ENCODE measurements around the gene ACOX3.
"Not testable (repeated sequence)": the region's sequence is repeated elsewhere in the genome, so short reads cannot be mapped to it uniquely, and the experiment has no call there.

Gene ACOX3

DNA sequence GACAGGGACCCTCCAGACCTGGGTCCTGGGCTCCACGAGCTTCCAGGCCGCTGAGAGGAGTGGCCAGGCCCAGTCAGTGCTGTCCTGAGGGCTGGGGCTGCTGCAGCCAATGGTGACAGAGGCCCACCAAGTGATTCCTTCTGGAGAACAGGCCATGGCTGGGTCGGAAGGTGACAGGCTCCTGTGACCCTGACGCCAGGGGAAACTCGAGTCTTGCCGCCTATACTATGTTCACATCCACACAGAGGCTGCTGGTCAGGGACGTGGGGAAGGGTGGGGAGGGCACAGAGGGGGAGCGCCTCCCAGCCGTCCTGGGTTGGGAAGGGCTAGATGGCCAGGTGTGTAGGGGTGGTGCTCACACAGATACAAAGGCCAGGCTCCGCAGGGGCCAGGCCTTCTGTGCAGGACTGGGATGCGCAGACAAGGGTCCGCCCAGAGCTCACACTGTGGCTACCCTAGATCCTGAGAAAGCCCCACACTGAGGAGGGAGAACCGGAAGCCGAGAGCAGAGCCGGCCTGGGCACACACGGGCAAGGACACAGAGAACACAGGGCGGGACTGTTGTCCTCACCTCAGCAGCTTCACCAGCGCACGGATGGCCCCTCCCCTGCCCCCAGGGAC, 89.6 kb downstream of the ACOX3 start:
- no peak for DNase-seq

DNA sequence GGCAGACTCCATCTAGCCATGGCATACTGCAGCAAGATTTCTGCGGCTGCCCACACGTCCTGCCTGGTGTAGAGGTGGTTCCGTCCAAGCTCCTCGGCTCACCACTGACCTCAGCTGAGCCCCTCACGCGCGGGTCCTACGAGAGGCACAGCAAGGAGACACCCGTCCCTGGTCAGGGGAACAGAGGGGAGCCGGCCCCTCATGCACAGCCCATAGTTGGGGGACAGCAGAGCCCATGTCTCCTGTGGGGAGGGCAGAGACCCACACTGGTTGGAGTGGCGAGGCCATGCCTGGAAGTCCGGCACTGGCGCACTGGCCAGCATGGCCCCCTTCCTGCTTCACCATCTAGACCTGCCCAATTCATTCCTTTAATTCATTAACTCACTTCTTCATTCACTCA, 90.2 kb downstream of the ACOX3 start:
- DNase-seq: no peak

DNA sequence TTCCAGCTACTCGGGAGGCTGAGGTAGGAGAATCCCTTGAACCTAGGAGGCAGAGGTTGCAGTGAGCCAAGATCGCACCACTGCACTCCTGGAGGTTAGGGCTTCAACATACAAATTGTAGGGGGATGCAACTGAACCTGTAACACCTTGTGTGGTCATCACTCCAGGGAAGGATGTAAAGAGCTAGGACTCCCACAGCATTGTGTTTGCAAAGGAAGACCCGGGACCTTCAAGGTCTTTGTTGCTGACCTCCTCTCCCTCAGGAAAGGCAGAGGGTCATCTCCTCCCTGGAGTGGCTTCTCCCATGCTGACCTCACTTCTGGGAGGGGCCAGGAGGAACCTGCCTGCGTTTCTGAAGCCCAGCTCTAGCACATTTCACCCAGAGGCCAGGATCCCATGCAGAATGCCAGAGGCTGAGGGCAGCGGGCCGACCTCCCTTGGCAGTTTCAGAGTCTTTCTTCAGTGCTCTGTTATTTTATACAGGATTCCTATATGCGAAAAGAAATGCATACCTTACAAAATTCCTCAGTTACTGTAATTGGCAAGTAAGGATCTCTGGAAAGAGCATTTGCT, 90.8 kb downstream of the ACOX3 start:
- DNase-seq: no peak

DNA sequence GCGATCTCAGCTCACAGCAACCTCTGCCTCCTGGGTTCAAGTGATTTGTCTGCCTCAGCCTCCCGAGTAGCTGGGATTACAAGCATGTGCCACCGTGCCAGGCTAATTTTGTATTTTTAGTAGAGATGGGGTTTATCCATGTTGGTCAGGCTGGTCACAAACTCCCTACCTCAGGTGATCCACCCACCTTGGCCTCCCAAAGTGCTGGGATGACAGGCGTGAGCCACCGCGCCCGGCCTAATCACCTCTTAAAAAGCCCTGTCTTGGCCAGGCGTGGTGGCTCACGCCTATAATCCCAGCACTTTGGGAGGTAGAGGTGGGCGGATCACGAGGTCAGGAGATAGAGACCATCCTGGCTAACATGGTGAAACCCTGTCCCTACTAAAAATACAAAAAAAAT, 91.3 kb downstream of the ACOX3 start:
- DNase-seq: not testable (repeated sequence)

DNA sequence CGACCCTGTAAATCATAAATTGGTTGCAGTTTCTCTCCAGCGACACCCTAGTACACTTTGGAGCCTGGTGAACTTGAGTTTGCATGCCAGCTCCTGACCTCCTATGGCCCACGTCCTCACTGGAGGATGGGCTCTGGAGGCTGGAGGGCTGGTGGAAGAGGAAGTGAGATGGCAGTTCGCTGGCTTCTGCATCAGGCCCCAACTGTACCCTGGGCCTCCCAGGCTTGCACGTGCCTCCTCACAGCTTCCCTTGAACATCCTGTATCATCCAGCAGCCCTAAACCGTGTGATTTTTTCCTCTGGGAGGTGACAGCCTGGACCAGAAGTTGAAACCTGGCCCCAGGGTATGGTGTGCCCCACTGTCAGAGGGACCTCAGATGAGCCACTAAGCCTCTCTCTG, 92.5 kb downstream of the ACOX3 start:
- DNase-seq: no peak

DNA sequence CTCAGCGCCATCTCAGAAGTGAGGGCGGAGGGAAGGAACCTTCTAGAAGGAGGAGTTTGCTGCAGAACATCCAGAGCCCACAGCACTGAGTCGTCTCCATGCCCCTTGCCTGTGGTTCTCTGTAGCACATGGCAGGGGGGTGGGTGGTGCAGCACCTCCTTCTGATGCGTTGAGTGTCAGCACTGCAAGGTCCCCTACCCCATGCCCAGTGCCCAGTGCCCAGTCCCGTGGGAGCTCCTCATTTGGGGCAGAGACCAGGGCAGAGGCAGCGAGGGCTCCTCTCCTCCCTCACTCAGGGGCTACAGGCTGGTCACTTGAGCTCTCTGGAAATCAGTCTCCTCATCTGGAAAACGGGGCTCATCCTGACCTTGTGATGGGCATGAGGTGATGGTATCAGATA, 92.9 kb downstream of the ACOX3 start:
- DNase-seq: no peak

DNA sequence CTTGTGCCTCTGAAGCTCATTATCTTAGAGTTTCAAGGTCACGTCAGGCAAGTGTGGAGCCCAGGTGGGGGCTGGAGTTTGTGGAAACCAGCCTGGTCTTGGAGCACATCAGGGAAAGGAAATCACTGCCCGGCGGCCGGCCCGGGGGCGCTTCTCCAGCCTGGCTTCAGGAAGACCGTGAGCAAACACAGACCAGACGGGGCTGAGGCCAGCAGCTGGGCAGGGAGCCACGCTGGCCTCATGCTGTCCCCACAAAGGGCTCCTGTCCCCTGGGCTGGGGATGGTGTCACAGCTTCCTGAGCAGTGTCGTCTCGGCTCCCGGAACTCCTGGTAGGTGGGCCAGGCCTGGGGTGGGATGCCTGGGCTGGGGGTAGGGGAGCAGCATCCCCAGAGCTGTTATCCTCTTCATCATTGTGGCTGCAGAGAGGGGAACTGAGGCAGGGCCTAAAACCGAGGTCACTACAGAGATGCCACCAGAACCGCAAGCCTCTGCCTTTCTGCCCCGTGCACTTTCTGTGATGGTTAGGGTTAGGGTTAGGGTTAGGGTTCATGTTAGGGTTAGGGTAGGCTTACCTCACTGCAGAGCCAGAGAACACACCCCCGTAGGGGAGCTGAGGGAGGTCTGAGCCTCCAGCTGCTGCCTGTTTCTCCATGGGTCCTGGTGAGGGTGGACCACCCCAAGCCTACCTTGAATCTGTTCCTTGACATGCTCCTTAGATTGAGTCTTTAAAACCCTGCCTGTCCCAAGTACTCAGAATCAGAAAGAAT, 93.5 kb downstream of the ACOX3 start:
- DNase-seq: no peak

DNA sequence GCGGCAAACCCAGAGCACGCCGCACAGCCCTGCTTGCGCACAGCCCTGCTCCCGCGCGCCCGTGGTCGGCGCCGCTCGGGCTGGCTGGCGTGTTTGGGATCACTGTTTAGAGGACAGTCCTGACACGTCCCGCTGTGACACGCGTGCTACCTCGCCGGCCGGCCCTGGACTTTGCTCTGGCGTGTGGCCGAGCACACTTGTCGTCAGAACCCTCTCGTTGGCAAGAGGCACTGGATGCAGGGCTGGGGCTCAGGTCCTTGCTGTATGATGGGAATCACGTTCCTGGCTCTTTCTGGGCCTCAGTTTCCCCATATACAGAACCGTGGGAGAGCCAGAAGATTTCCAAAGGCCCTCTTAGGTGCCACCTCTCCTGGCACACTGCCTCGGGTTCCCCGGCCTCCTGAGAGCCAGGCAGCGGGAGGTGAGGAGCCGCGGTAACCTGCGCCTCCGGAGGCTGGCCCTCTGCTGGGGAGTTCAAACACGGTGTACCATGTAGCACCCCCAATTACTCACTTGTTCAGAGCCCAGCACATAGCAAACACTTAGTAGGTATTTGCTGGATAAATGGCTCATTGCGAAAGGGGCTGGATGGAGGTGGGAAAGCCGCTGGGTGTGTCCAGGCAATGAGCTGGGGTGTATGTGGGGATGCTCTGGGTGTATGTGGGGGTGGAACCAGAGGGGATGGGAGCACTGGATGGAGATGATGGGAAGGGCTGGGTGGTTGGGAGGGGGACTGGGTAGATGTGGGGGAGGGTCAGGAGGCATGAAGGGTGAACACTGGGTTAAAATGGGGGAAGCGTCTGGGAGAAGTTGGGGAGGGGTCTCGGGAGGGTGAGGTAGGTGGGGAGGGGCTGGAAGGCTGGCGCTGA, 94.3 kb downstream of the ACOX3 start:
- DNase-seq: no peak

DNA sequence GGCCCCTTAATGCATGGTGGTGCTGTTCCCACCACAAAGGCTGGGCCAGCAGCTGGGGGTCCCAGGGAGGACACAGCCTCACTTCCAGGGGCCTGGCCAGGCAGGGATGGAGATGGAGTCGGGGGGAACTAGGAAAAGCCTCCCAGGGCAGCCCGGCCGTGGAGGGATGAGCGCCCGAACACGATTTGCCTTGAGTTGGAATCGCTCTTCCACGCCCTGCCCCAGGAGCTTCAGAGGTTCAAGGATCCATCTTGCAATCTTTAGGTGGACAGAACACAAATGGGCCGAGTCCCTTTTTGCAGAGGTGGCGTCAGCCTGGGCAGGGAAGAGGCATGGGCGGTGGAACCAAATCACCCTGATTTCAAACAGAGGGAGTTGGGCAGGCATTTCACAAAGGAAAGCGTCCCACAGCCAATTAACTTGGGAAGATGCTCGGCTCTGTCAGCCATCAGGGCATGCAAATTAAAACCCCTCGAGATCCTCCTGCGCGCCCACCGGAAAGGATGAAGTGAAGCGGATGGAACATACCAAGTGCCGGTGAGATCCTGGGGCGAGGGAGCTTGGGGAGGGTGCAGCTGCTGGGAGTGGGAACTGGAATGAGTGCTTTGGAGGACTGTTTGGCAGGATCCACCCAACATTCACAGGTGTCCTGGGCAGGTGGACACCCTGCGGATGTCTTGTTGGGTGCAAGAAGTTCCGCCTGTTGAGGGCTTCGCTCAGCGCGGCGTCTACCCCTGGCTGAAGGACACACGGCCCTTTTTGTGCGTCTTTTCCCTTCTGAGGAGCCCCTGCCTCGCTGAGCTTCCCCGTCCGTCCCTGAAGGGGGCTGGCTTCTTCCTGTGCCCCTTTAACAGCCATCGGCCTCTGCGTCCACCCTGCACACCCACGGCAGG, 95.2 kb downstream of the ACOX3 start:
- DNase-seq: no peak

DNA sequence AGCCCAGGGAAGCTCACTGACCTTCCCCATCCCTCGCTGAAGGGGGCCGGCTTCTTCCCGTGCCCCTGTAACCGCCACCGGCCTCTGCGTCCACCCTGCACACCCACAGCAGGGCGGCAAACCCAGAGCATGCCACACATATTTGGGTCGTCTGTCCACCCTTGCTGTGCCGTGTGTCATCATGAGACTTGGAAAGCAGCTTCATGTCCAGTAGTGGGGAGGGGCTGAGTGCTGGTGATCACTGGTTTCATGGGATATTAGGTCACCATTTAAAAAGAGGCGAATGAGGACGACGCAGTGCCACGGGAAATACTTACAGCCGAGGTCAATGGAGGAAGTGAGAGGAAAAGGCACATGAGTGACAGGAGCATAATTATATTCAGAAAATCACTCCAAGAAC, 96.1 kb downstream of the ACOX3 start:
- DNase-seq: no peak

DNA sequence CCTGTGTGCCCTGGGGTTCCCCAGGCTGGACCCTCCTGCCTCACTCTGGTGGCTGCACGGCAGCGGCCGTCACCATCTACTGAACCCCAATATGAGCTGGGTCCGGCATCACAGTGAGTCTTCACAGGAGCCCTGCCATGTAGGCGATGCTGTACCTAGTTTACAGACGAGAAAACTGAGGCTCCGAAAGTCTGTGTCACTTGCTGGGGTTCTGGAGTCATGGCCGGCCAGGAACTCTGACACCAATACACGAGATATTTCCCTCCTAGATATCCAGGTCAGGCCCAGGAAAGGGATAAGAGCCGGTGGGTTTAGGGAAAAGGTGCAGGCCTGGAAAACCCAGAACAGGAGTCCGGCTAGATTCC, 96.6 kb downstream of the ACOX3 start:
- no peak for DNase-seq

DNA sequence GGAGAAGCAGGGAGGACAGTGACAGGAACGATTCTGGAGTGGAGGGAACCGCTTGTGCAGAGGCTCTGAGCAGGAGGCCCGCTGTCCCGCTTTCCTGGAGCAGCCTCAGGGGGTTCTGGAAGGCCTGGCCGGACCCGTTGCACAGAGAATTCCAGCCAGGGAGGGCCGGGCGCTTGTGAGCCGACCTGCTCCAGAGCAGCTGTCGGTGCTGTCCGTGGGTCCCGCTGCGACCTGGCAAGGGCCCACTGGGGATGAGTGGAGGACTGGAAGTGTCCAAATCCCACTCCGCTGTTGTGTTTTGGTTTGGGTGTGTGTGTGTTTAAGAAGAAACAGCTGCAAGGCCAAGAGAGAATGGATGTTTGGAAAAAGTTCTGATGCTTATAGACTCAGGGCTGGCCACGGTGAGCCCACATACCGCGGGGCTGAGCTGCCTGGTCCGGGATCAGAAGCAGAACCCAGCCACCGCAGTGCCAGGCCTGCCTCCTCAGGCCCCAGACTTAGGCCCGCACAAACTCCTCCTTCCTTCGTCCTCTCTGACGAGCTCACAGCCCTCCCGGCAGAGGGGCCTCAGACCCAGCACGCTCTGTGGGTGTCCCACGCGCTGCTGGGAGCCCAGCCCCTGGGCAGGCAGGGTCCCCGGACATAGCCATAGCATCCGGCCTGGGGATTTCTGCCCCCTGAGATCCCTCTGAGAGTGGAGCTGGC, 97.1 kb downstream of the ACOX3 start:
- no peak for DNase-seq

DNA sequence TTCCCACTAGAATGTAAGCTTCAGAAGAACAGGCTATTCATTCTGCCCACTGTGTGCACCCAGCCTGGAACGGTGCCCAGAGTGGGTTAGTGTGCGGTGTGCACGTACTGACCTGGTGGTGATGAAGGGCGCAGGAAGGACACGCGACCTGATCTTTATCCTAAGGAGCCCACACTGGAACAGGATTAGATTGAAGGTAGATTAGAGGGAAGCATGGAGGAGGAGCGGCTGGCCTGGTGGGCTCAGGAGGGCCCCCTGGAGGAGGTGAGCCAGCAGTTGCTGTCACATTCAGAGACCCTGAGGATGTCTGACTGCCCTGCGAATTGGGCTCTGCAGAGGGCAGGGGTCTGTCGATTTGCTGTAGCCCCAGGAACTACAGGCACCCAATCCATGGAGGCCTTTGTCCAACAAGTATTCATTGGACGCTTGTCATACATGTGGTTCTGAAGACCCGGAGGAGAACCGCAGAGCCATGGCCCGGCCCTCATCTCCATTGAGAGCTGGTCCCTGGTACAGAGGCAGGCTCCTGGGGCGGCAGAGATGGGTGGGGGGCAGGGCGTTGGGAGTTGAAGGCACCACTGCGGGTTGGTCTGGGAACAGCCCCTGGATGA, 97.8 kb downstream of the ACOX3 start:
- DNase-seq: no peak

DNA sequence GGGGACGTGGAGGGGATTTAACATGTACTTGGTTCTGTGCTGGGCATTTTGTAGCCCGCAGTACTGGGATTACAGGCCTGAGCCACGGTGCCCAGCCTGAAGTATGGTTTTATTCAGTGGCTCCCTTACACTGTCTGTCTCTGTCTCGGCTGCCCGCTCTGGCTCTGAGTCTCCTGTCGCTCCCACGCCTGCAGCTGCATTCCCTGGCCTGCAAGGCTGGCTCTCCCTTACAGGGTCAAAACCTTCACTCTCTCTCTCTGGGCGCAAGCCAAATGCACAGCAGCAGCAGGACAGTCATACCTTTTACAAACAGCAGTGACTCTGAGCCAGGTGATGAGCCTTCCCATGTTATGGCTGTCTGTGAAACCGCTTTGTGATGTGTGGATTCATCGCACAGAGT, 98.8 kb downstream of the ACOX3 start:
- DNase-seq: no peak

DNA sequence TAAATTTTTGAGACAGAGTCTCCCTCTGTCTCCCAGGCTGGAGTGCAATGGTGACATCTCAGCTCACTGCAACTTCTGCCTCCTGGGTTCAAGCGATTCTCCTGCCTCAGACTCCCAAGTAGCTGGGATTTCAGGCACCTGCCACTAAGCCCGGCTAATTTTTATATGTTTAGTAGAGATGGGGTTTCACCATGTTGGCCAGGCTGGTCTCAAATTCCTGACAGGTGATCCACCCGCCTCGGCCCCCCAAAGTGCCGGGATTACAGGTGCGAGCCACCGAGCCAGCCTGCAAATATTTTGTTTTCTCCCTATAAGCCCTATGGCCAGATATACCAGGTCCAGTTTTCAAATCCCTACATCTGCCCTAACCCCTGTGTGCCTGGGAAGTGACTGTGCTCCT, 99.2 kb downstream of the ACOX3 start:
- not testable (repeated sequence) for DNase-seq

DNA sequence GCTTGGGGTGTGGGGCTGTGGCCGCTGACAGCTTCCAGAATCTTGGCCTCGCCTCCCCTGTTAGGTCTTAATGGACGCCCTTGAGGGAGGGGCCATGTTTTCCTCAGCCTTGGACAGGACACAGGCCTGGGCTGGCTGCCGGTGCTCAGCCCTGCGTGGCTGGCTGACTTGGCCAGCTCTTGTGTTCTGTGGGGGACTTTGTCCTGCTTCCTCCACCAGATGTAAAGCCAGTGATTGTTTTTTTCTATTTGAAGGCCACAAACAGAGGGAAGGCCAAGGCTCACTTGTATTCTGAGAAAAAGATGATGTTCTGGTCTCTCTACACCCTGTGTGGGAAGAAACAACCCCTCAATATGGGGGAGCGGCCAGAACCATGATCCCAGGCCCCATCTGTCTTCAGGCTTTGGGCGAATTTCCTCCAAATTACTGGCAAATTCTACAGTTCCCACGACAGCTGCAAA, 99.7 kb downstream of the ACOX3 start:
- DNase-seq: no peak

DNA sequence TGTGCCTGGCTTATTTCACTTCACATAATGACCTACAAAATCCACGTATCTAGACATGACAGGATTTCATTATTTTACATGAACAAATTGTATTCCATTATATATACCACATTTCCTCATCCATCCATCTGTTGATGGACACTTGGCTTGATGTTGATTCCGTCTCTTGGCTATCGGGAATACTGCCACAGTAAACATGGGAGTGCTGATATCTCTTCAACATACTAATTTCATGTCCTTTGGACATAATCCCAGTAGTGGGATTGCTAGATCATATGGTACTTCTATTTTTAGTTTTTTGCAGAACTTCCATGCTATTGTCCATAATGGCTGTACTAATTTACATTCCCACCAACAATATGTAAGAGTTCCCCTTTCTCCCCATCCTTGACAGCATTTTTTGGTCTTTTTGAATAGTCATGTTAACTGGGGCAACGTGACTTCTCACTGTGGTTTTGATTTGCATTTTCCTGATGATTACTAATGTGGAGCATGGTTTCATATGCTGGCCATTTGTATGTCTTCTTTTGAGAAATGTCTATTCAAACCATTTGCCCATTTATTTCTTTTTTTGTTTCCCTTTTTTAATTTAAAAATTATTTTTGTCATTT, 102.1 kb downstream of the ACOX3 start:
- DNase-seq: no peak

DNA sequence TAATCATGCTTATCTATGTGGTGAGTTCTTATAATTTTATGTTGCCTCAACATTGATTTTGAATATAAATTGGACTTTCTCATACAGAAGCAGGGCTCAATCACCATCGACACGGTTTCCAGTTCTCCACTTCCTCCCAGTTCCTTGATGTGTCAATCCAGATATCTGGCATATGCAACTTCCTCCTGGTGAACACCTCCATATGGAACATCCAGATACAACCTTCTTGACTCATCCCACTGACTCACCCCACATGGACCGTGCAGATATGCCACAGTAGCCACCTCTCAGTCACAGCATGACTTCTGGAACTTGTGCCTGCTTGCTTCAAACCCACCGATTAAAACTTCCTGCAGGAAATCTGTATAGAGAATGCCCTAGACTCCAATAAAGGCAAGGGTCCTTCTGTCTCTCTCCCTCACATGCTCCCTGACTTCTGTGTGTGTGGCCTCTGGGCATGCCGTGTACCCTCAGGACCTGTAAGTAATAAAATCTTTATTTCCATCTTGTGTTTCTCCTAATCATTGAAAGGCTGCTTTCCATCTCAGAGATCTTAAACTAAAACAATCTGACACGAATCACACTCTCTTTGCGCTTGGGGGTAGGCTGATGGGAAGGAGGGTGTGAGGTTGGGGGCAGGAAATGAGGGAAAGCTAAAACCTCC, 104.0 kb downstream of the ACOX3 start:
- no peak for DNase-seq

DNA sequence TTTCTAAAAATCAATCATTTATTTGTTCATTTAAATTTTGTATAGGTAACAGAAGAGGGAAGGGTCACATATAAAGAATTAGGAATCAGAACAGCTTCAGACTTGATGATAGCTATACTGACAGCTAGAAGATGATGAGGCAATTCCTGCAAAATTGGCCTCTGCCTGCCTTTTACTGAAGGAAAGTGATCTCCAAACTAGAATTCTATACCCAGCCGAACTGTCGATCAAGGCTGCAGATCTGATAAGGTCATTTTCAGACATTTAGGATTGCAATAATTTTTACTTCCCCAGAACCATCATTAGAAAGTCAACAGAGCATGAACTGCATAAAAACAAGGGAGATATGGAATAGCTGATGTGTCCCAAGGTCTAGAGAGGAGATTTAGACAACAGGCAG, 104.7 kb downstream of the ACOX3 start:
- no peak for DNase-seq

DNA sequence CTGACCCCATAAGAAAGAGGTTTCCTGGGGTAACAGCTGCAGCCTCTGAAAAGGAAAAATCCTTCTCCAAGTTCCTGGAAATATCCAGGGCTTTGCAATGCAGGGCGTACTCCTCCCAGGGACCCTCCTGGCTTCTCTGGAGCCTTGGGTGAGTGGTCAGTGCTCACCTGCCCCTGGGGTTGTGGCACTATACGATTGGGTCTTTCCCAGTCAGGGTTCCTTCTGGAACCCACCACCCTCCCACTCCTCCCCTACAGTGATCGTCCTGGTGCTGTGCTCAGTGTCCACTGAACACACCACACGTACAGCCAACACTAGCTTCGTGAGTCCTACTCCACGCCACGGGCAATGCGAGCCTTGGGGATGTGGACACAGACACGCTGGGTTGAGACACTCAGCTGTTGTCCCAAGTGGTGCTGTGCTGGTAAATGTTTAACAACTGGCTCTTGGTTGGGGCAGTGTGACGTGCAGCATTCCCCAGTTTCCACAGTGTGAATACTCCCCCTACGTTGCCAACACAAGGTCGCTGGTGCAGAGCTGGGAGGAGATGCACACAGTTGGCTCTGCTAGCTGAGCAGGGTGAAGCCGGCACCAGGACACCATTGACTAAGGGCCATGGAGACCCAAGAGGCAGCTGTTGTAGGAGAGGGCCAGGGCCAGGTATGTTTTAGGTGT, 105.6 kb downstream of the ACOX3 start:
- no peak for DNase-seq
